CD14-positive monocyte (primary cell): ENCODE data around the gene G3BP2. TPM values are rescaled to one million over a fixed set of nuclear protein-coding genes. Genes with fewer than 3 reads are reported as not detected.
A peak's percentile ranks its signal among the peaks of the same experiment; 100 is the strongest.

Source experiments
- DNase-seq, 3 donors: peaks; one replicate each; pipeline ENCODE4 v3.0.0-alpha.2; 2011 to 2022
- H2AFZ ChIP-seq: 2 replicates; pipeline ENCODE4 v1.6.0; 2012; ENCODE audit warnings: mild to moderate bottlenecking, low read depth, low read length, inconsistent platforms; ENCODE audit not compliant: insufficient read depth, poor library complexity, severe bottlenecking
- H3K27ac ChIP-seq, 2 donors: 1 replicate in 1 of 2; 2 replicates in 1 of 2; pipeline ENCODE4 v1.5.1; 2012 to 2013; ENCODE audit warnings: low read length in 2 of 2, control low read depth in 1 of 2, inconsistent platforms in 1 of 2, low read depth in 1 of 2, mild to moderate bottlenecking in 1 of 2
- H3K27me3 ChIP-seq, 2 donors: one replicate each; pipeline versions ENCODE4 v1.6.0 to v1.6.1; 2011 to 2013; ENCODE audit warnings: low read length in 2 of 2; ENCODE audit not compliant: control insufficient read depth in 2 of 2, insufficient read depth in 2 of 2
- H3K36me3 ChIP-seq, 2 donors: replicated peaks in 1 of 2; 1 replicate in 1 of 2; 2 replicates in 1 of 2; pipeline versions ENCODE4 v1.5.1 to v1.6.1; 2012 to 2013; ENCODE audit warnings: low read length in 2 of 2, control low read depth in 1 of 2, inconsistent platforms in 1 of 2, mild to moderate bottlenecking in 1 of 2; ENCODE audit not compliant: insufficient read depth in 2 of 2, control insufficient read depth in 1 of 2
- H3K4me1 ChIP-seq, 2 donors: 1 replicate in 1 of 2; 2 replicates in 1 of 2; pipeline versions ENCODE4 v1.5.1 to v1.6.1; 2012 to 2013; ENCODE audit warnings: low read length in 2 of 2, control low read depth in 1 of 2, inconsistent platforms in 1 of 2, mild to moderate bottlenecking in 1 of 2, moderate library complexity in 1 of 2; ENCODE audit not compliant: insufficient read depth in 2 of 2, control insufficient read depth in 1 of 2
- H3K4me2 ChIP-seq: replicated peaks from 2 replicates; pipeline ENCODE3; 2012; ENCODE audit warnings: low read length, moderate library complexity, mild to moderate bottlenecking; ENCODE audit not compliant: poor library complexity, severe bottlenecking; ENCODE audit errors: extremely low read depth
- H3K4me3 ChIP-seq, 3 experiments: fragments of 200-600 bp in 1 of 3; sonication (generic) in 1 of 3; replicated peaks in 1 of 3; 1 replicate in 2 of 3; 2 replicates in 1 of 3; pipeline ENCODE4 v1.5.1; 2011 to 2013; ENCODE audit warnings: low read length in 3 of 3, mild to moderate bottlenecking in 3 of 3, control low read depth in 2 of 3, low read depth in 2 of 3, inconsistent platforms in 1 of 3, moderate library complexity in 1 of 3
- H3K79me2 ChIP-seq: 2 replicates; pipeline ENCODE4 v1.6.0; 2012; ENCODE audit warnings: mild to moderate bottlenecking, control low read depth, inconsistent platforms, low read length, moderate library complexity; ENCODE audit not compliant: insufficient read depth
- H3K9ac ChIP-seq: 2 replicates; pipeline ENCODE4 v1.6.0; 2017; ENCODE audit warnings: low read length, mild to moderate bottlenecking; ENCODE audit not compliant: insufficient read depth, poor library complexity, severe bottlenecking
- H3K9me3 ChIP-seq, 2 donors: replicated peaks in 1 of 2; 1 replicate in 1 of 2; 2 replicates in 1 of 2; pipeline versions ENCODE4 v1.5.1 to v1.6.1; 2012 to 2013; ENCODE audit warnings: low read length in 2 of 2, control low read depth in 1 of 2; ENCODE audit not compliant: control insufficient read depth in 1 of 2, insufficient read depth in 1 of 2
- H4K20me1 ChIP-seq: 2 replicates; pipeline ENCODE4 v1.6.0; 2012; ENCODE audit warnings: mild to moderate bottlenecking, low read length, control low read depth, moderate library complexity; ENCODE audit not compliant: insufficient read depth
- H3K27ac Mint-ChIP-seq, 7 donors: one replicate each; pipeline ENCODE4 v1.8.0; 2020; ENCODE audit warnings: mild to moderate bottlenecking in 7 of 7, mixed read lengths in 7 of 7, moderate library complexity in 6 of 7, inconsistent platforms in 2 of 7
- H3K27me3 Mint-ChIP-seq, 3 donors: one replicate each; pipeline ENCODE4 v1.8.0; 2021 to 2022; ENCODE audit warnings: low read depth in 3 of 3, mild to moderate bottlenecking in 3 of 3, mixed read lengths in 3 of 3, moderate library complexity in 3 of 3, inconsistent platforms in 1 of 3
- H3K36me3 Mint-ChIP-seq, 2 donors: one replicate each; pipeline ENCODE4 v1.8.0; 2020; ENCODE audit warnings: mixed read lengths in 2 of 2, inconsistent platforms in 1 of 2, mild to moderate bottlenecking in 1 of 2
- H3K4me1 Mint-ChIP-seq: one replicate; pipeline ENCODE4 v1.8.0; 2020; ENCODE audit warnings: mild to moderate bottlenecking, mixed read lengths
- H3K4me3 Mint-ChIP-seq, 2 donors: one replicate each; pipeline ENCODE4 v1.8.0; 2020; ENCODE audit warnings: mild to moderate bottlenecking in 2 of 2, mixed read lengths in 2 of 2, moderate library complexity in 1 of 2
- H3K9me3 Mint-ChIP-seq, 7 donors: one replicate each; pipeline ENCODE4 v1.8.0; 2020 to 2022; ENCODE audit warnings: mixed read lengths in 7 of 7, mild to moderate bottlenecking in 6 of 7, moderate library complexity in 6 of 7, inconsistent platforms in 2 of 7
- WGBS: methylation state at CpG from one replicate; pipeline ENCODE4 v1.1.5; 2013; ENCODE audit warnings: missing lambda C conversion rate; ENCODE audit not compliant: insufficient coverage; 5-methylcytosine and 5-hydroxymethylcytosine counted together
- intact Hi-C, 2 donors: fragments of 100-400 bp; cut with micrococcal nuclease; formaldehyde crosslinking; loops; one replicate each; pipeline versions ENCODE4 v1.15.0 to v1.15.1; 2023
- polyA plus RNA-seq, 3 donors: library from polyadenylated mRNA; depleted of rRNA in 1 of 3; unstranded in 2 of 3; stranded (reverse) in 1 of 3; fragments of 300-500 nt in 2 of 3; fragments of >200 nt in 1 of 3; fragmentation: Illumina TruSeq in 2 of 3; gene quantifications; 1 replicate in 2 of 3; 2 replicates in 1 of 3; pipeline ENCODE4 v1.2.3, GENCODE V29; 2012 to 2021
- TF ChIP-seq, protein P1 (sequence below): fragments of 200-600 bp; IDR thresholded peaks from one replicate; pipeline ENCODE4 v1.8.0; 2022; ENCODE audit warnings: antibody characterized with exemption, mild to moderate bottlenecking

Gene G3BP2
- polyA plus RNA-seq, 3 donors: 32.5 to 92.3 (median 74.2) TPM

- H3K4me3 Mint-ChIP-seq: peak overlapping the region; percentile 97 to 98
- peaks cover 0 to 3% of the 10 kb centered on the region in 2 donors for H3K36me3 Mint-ChIP-seq
- H3K79me2 ChIP-seq: peaks cover 42% of the 10 kb centered on the region
- intact Hi-C loops: loop anchor here (2.0 to 5.0 kb wide), 2 partner anchors 51 to 53 kb away; partner anchors contain the start of gene USO1 (in 1 of the 2)
- H3K36me3 ChIP-seq: no peaks in the 10 kb centered on the region
- no peaks in the 10 kb centered on the region for H3K9me3 ChIP-seq
- H3K4me2 ChIP-seq: peak overlapping the region; percentile 80
- no peak for DNase-seq
- H3K27ac Mint-ChIP-seq: peak overlapping the region; percentile 95 to 98 (median 97)
- H3K4me1 Mint-ChIP-seq: peaks cover 31% of the 10 kb centered on the region
- TF ChIP-seq, protein P1, sequence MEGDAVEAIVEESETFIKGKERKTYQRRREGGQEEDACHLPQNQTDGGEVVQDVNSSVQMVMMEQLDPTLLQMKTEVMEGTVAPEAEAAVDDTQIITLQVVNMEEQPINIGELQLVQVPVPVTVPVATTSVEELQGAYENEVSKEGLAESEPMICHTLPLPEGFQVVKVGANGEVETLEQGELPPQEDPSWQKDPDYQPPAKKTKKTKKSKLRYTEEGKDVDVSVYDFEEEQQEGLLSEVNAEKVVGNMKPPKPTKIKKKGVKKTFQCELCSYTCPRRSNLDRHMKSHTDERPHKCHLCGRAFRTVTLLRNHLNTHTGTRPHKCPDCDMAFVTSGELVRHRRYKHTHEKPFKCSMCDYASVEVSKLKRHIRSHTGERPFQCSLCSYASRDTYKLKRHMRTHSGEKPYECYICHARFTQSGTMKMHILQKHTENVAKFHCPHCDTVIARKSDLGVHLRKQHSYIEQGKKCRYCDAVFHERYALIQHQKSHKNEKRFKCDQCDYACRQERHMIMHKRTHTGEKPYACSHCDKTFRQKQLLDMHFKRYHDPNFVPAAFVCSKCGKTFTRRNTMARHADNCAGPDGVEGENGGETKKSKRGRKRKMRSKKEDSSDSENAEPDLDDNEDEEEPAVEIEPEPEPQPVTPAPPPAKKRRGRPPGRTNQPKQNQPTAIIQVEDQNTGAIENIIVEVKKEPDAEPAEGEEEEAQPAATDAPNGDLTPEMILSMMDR: no peak
- peaks cover 0 to 6% (median 0%) of the 10 kb centered on the region in 7 donors for H3K9me3 Mint-ChIP-seq
- H3K27ac ChIP-seq: peak overlapping the region; percentile 92 to 98
- H3K9ac ChIP-seq: peak overlapping the region; percentile 93
- peak overlapping the region; percentile 94 for H2AFZ ChIP-seq
- peaks cover 18 to 43% of the 10 kb centered on the region in 2 donors for H3K4me1 ChIP-seq
- no peaks in the 10 kb centered on the region for H3K27me3 Mint-ChIP-seq
- H3K4me3 ChIP-seq: peak overlapping the region; percentile 60 to 96 (median 79)
- WGBS: 87% methylated on average over 2 of the region's 5 CpGs
- no peaks in the 10 kb centered on the region for H3K27me3 ChIP-seq
- H4K20me1 ChIP-seq: peaks cover 22% of the 10 kb centered on the region
Observed at GRCh38 chr4:75673959-75674328, 733 bp upstream of the G3BP2 start.

DNA sequence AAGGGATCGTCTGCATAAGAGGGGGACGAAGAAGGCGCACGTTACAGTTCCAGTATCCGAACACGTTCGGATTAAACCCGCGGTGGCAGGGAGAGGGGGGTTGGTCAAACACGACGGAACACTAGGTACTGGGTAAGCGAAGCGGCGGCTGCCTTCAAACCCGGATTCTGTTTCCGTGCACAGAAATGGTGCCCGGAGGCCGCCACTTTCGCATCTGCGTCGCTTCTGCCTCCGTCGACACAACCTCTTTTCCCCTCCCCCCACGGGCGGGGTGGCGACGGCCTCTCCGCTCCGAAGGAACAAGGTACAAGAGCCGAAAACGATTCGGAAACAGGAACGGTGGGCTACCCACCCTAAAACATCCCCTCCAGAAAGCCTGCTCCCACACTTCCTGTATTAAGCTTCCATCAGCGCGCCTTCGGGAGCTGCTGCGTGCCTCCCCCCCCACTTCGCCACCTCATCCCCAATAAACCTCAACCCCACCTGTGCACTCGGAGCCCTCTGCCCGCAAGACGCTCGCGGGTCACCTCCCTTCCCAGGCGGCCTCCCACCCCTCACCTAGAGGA, 667 bp downstream of the G3BP2 start:
- peaks cover 0 to 6% (median 0%) of the 10 kb centered on the region in 7 donors for H3K9me3 Mint-ChIP-seq
- H3K27ac ChIP-seq: peak overlapping the region; percentile 92 to 98
- peak overlapping the region; percentile 94 for H2AFZ ChIP-seq
- peak; percentile 39 to 63 (median 55) for DNase-seq
- H3K4me1 Mint-ChIP-seq: peaks cover 37% of the 10 kb centered on the region
- H3K9me3 ChIP-seq: no peaks in the 10 kb centered on the region
- peaks cover 0 to 3% of the 10 kb centered on the region in 2 donors for H3K36me3 Mint-ChIP-seq
- H3K27me3 Mint-ChIP-seq: no peaks in the 10 kb centered on the region
- H3K36me3 ChIP-seq: no peaks in the 10 kb centered on the region
- peak overlapping the region; percentile 95 to 98 (median 97) for H3K27ac Mint-ChIP-seq
- H3K4me2 ChIP-seq: peak overlapping the region; percentile 80
- H3K27me3 ChIP-seq: no peaks in the 10 kb centered on the region
- peaks cover 18 to 43% of the 10 kb centered on the region in 2 donors for H3K4me1 ChIP-seq
- H3K4me3 Mint-ChIP-seq: peak overlapping the region; percentile 97 to 98
- peak overlapping the region; percentile 79 to 96 (median 81) for H3K4me3 ChIP-seq
- peak overlapping the region; percentile 93 for H3K9ac ChIP-seq
- H3K79me2 ChIP-seq: peaks cover 56% of the 10 kb centered on the region
- peaks cover 36% of the 10 kb centered on the region for H4K20me1 ChIP-seq
- intact Hi-C loops: loop anchor here (2.0 to 5.0 kb wide), 2 partner anchors 52 to 55 kb away; partner anchors contain the start of gene USO1 (in 1 of the 2)
- 0% methylated on average over 43 of the region's 44 CpGs for WGBS
- TF ChIP-seq, protein P1: no peak
